ENCODE results near the gene GALNT14.

The GALNT14 gene

DNA sequence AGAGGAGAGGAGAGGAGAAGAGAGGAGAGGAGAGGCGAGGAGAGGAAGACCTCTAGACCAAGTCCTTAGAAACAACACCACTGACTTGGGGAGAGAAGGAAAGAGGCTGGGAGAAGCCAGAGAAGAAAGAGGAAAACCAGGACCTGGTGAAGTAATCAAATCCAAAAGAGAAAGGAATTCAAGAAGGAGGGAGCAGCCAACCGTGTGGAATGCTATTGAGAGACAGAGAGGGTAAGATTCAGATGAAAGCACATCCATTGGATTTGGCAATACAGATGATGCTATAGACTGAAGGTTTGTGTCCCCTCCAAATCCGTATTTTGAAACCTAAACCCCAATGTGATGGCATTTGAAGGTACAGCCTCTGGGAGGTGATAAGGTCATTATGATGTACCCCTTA lies 50.7 kb downstream of the GALNT14 start:
- DNase-seq (ENCODE audit: low read depth), result no peak

DNA sequence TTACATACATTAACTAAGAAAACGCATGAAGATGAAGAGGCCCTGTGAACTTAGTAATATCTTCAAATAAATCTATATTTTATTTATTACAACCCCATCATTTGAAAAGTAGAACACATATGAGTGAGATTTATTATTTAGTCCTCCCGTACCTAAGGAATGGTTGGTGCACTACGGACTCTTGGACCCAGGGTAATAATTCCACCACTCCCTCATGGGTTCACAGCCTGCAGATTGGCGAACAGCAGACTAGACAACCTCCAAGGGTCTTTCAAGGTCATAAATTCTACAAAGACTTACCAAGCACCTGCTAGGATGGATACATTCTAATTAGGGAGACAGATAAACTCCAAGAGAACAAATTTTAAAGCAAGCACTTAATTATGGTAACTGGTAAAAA lies 51.6 kb downstream of the GALNT14 start:
- no peak for DNase-seq (ENCODE audit: low read depth)

DNA sequence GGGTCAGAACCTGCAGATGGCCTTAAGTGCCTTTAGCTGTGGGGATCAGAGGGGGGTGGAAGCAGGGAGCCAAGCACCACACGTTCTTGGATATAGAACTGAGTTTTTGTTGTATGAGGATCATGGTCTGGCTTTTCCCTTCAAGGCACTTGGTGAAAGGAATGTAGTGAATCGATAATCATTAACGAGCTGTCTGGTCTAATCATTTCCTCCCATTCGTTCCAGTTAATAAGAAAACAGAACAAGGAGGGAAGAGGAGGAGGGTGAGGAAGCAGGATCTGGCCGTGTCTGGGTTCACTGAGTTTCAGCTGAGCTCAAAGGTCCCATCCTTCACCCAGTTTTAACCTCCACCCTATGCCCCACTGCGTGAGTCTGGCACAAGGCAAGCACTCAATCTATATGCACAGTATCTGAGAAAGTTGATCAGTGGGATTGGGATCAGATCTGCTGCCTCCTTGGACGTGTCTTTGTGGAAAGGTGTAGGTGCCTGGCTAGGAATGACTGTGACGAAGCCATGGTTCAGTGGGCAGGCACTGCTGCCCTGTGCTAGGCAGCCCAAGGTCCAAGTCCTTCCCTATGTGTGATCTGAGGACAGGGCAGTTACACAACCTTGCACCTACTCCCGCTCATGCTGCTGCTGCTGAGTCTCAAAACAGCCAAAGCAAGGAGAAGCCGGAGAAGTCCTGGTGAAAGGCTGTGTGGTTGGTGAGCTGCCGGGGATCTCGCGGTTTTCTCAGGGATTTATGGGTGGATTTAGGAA lies 54.8 kb downstream of the GALNT14 start:
- no peak for DNase-seq (ENCODE audit: low read depth)

DNA sequence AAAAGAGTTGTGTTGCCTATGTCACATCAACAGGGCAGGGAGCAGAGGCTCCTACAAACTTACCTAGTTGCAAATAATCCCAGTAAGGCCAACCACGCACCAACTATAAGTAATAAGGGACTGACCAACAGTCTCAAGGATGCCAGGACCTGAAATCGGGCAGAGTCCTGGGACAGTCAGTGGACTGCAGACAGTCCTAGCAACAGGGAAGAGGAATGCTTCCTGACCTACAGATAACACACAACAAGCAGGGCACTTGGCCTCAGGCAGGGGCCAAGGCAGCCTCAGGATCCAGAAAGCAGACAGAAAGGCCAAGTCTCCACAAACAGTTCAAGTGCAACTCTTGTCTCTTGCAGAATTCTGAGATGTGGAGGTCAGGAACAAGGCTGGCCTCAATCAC lies 56.2 kb downstream of the GALNT14 start:
- no peak for DNase-seq (ENCODE audit: low read depth)

DNA sequence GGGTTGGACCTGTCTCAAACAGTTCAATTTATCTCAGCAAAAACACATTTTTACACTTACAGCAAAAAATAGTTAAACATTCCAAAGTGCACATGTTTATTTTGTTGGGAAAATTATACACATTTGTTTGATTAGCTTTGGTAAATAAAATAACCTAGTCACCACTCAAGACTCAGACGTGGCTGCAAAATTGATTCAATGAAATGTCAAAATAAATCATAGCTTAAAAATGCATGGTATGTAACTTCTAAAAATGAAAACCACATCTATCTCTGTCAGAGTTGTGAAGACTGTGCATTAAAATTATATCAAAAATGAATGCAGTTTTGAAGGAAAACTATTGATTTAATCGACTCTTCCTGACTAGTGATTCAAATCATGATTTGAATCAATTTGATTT lies 56.7 kb downstream of the GALNT14 start:
- no peak for DNase-seq (ENCODE audit: low read depth)

DNA sequence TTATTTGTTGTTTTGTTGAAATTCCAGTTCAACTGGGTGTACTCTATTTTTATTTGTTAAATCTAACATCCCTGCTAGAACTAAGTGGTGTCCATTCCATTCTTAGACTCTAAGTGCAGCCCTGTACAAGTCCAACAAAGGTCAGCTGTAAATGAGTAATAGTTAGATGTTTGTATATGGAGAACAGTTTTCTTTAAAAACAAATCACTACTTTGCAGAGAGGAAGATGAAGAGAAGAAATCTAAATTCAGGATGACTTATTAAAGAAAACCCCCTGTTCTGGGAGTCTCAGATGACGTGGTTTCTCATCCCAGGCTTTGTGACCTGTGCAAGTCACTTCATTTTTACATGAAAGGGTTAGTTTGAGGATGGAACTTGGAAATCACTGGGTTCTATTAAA lies 57.9 kb downstream of the GALNT14 start:
- DNase-seq (ENCODE audit: low read depth), result no peak

DNA sequence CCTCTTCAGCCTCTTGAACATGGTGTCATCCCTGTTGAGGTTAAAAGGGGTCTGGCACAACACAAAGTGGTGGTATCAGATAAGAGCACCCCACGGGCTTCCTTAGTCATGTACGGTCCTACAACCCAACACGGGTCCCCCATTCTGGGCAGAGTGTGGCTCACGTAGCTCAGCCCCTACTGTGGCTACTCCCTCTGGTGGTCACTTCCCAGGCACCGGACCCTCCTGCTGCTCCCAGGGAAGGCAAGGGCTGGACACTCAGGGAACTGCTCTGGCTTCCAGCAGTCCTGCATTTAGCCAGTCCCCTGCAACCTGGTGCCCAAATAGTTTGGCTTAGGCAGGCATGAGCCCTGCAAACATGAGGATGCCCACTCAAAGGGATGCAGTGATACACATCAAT lies 58.6 kb downstream of the GALNT14 start:
- DNase-seq (ENCODE audit: low read depth), result no peak

DNA sequence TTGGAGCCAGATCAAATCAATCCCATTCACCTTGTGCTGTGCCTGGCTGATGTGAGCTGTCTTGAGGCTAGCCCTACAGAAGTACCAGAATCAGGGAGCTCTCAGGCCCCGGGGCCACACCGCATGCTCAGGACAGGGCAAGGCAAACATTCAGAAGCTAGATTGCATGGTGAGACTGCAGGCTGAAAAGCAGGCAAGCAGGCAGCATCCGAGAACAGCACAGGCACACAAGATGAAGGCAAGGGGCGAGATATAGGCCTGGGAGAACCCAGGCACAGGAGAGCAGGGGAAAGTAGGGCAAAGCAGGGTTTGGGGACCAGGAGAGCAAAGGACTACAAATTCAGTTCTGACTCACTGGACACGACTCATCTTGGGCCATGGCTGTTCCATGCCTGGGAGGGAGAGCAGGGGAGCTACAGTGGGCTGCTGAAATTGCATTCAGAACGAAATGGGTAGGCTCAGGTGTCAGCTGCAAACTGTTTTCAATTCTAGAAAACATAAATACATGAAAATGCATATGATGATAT lies 59.6 kb downstream of the GALNT14 start:
- no peak for DNase-seq (ENCODE audit: low read depth)

DNA sequence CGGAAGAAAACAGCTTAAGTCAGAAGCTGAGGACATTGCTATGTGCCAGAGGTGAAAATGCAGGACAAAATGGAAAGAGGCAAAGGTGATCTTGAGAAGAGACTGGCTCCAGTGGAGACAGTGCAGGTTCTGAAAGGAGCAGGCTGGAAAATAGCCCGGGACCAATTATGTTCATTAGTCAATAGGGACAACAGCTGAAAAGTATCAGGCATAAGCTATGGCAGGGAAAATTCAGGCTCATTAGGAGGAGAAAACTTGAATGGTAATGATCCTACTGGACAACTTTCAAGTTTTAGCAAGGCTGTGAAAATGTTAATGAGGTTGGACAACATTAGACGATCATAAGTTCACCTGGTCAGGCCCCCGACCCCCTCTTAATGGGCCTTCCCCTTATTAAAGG lies 60.2 kb downstream of the GALNT14 start:
- DNase-seq (ENCODE audit: low read depth), result no peak

DNA sequence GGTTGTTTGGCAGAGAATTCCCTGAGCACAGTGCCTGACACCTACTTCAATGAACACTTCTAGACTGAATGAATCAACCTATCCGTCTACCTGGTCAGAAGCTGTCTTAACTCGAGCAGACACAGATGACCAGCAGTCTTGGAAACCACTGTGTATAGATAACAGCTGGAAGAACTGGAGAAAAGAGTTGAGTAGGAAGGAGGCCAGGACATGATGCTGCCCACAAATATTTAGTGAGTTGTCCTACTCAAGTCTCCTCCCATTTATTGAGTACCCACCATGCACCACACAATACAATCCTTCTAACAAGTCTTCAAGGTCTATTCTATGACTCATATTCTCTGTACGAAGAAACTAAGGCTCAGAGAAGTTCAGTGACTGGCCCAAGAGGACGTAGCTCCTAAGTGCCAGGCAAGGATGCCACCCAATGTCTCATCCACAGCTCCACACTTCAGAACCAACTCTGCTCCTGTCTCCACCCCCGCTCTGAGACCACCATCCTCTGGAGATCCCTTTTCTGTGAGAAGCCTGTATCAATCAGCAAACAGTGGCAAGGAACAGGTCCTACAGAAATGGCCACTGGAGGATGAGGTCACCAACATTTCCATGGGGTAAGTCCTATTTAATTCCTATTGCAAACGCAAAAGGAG lies 62.2 kb downstream of the GALNT14 start:
- no peak for DNase-seq (ENCODE audit: low read depth)

DNA sequence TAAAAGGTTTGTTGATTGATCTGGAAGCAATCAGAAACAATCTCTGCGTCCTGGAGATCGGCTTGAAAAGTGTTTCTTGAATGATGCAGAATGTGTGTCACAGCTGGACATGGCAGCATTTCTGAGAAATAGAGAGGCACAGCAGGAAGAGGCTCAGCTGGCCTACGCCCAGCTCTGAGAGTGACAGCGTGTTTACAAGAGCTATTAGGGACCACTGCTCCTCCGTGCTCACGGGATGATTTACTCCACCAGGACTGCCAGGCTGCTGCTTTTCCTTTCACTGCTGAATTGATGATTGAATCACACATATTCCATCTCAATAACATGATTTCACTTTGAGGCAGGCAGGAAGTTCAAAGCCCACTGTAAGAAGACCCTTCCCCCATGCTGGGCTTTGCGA lies 62.8 kb downstream of the GALNT14 start:
- no peak for DNase-seq (ENCODE audit: low read depth)

DNA sequence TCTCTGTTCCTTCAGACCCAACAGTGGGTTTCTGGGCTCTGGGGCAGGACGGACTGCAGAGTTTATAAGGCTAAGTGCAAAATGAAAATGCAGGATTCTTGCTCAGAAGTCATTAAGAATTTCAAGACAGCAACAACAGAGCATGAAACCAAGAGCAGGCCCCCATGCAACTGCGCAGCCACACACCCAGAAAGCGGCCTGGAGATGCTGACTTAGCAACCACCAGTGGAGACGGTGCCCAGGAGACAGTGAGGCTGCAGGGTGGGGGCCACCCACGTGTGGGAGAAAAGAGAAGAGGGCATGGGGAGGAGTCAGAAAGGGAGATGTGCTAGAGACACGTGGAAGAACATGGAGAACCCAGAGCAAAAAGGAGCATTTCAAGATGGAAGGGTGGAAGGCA lies 66.5 kb downstream of the GALNT14 start:
- DNase-seq (ENCODE audit: low read depth), result no peak

DNA sequence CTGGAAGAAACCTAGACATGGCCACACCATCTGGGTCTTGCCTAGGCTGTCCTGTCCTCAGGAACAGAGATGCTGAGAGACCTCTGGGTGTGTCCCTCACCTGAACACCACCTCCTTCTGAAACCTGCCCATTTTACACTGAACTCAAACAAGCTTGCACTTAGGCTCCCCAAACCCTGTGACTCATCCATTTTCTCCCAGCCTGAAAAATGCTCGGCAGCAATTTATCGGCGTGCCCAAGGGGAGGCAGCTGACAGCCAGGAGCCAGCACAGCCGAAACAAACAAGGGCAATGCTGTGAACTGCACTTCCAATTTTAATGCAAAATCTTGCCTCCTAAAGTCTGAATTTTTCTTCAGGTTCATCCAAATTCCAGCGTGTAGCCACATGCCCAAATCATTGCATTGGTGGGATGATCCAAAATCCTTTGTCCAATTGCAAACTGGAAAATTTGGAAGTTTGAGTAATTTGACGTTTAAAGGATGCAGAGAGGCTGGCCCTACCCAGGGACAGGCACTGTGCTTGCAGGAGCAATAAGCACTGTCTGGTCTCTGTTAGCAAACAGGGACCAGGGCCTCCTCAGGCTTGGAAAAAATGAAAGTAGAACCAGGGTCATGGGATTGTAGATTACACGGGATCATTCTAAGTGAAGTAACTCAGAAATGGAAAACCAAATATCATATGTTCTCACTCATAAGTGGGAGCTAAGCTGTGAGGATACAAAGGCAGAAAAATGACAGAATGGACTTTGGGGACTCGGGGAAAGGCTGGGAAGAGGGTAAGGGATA lies 67.7 kb downstream of the GALNT14 start:
- DNase-seq (ENCODE audit: low read depth), result no peak

DNA sequence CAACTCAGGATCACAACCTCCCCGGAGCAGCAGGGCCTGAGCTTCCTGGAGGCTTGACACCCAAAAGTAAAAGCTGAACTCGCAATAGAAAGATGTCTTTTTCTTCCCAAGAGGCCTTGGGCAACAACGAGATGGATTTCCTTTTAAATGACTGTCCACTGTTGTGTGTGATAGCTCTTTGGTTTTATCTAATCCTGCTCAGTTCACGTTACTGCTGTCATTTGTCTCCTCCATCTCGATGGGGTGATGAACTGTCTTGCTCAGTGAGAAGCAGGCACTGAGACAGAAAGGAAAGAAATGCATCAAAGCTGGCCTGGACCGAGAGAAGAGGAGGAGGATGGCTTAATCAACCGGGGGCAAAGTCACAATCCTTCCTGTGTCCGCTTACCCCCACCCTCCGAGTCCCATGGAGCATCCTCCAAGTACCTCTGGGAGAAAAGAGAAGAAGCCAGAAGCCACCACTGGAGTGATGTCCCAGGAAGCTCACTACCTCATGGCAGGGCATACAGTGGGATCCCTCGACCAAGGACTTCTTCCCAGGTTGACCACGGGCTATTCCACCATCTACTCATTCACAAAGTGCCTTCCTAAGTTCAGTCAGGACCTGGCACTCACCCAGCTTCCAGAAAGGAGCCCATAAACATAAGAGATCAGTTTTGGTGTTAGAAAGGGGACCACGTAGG lies 68.5 kb downstream of the GALNT14 start:
- no peak for DNase-seq (ENCODE audit: low read depth)

DNA sequence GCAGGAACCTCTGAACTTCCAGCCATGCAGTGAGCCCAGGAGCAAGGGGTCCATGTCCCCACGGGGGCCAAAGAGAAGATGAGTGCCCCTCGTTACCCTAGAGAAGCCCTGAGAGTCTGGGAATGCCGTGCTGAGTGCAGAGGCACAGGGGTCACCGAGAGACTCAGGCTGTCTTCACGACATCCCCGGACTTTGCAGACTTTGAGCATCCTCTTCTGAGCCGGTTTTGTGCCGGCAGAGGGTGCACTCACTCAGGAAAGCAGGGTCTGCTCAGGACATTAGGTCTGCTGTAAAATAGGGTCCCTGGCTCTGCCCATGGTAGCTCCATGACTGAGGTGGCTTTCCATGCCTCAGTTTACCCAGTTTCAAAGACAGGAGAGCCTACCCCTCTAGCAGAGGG lies 71.0 kb downstream of the GALNT14 start:
- DNase-seq (ENCODE audit: low read depth), result no peak

DNA sequence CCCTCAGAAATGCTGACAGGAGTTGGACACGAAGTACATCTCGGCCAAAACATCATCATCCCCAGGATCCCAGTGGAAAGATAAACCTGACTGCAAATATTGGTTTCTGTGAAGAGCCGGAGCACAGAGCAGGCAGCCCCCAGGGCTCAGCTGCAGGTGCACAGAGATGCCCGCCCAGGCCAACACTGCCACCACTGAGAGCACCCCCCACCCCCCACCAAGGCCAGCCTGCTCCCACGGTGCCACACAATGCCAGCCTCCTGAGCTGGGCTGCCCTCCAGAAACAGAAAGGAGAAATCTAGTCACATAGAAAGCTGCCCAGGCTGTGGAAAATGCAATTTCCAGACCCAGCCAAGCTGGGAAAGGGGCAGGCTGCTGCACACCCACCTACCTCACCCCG lies 71.7 kb downstream of the GALNT14 start:
- DNase-seq (ENCODE audit: low read depth), result no peak

DNA sequence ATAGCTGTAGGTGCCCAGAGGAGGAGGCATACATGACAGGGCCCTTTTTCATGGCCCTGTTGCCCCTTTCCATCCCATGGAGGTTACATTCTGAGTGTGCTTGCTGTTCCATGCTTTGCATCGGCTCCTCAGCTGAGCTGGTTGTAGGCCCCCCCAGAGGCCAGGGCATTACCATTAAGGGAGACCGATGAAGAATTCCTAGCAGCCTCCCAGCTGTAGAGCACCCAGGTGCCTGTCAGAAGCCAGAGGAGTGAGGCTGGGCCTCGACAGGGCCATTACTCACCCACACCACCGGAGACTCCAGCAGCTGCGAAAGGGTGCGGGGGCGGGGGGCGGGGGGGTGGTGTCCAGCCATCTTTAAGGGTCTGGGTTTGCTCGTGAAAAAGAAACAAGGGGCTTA lies 72.2 kb downstream of the GALNT14 start:
- no peak for DNase-seq (ENCODE audit: low read depth)

DNA sequence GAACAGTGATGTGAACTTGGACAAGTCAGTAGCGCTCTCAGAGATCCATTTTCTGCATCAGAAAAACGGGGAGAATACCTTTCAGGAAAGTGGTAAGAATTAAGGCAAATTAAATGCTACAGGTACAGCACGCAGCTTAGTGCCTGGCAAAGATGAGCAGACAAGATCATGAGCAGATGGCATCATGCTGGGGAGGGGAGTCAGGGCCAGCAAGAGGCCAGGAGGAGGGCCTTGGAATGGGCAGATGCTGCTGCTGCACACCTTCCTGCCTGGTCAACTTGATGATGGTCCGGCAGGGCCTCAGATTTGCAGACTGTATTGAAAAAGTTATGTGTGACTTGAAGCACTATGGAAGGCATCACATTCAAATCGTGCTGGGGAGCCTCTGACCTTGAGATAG lies 72.9 kb downstream of the GALNT14 start:
- no peak for DNase-seq (ENCODE audit: low read depth)

DNA sequence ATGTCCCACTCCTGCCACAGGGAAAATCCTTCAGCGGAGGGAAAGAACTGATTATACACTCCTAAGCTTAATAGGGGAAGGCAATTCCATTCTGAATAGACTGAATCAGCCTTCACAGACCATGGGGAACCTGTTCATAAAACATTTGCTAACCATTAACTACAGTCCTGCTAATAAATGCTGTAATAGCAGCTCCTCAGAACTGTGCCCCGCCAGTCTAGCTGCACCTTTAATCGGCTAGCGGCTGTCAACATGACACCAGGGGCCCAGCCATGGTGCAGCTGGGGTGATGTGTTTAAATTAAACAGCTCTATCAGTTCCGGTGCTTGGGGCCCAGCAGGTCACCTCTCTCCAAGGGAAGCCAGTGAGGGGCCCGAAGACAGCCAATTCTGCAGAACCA lies 77.8 kb downstream of the GALNT14 start:
- no peak for DNase-seq (ENCODE audit: low read depth)

DNA sequence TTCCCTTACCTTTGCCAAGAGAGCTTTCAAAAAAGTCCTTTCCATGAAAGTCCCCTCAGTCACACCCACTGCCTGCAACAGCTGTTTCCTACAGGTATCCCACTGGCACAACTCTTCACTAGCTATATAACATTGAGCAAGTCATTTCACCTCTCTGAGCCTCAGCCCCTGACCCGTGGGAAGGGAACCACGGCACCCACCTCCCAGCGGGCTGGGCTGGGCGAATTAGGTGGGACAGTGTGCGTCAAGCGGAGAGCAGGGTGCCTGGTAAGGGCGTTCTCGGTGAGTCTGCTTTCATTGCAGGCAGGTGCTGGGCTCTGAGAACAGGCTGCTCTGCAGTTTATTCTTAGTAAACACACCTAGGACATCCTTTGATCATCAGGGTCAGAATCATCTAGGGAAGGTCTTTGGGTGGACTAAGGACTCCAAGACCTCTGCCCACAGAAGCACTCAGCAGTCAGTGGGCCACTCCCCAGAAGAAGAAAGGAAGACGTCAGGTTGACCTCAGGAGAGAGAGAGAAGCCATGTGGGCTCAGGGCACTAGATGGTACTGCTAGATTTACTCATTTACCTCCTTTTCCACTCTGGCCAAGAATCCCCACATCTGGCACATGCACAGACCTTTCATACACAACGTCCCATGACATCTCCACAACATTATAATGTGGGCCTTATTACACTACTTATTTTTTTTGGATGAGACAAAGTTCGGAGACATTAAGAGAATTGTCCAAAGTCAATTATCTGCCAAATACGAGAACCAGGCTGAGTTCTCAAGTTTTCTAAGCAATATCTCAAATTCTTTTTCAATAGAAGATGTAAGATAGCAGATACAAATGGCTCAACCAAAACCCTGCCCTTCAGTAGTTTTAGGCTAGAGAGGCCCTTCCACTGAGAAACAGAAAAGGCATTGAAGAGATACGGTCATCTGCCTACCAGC lies 79.9 kb downstream of the GALNT14 start:
- no peak for DNase-seq (ENCODE audit: low read depth)

DNA sequence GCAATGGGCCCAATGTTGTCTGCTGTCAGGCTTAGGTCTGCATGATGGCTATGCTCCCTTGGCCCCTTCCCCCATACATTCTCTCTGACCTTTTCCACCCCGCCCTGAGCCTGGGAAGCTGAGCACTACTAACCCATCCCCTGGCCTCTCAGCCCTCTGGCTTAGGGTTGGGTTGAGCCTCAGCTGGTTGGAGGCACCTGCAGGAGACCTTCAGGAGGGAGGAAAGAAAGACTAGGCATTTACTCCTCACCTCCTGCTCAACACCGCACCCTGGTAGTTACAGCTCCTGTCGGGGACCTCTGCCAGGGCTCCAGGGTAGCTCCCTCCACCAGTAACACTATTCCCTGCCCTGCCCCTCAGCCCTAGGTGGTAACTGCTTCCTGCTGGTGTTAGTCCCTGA lies 80.5 kb downstream of the GALNT14 start:
- DNase-seq (ENCODE audit: low read depth), result no peak

All from stimulated activated CD8-positive, alpha-beta memory T cell treated with anti-CD3 and anti-CD28 coated beads, Interleukin-4, amount 100 ng/mL, for 24 hours (primary cell).